ENCODE results near the gene POMGNT1.
"Not testable (repeated sequence)": the region's sequence is repeated elsewhere in the genome, so short reads cannot be mapped to it uniquely, and the experiment has no call there.

POMGNT1 gene

DNA sequence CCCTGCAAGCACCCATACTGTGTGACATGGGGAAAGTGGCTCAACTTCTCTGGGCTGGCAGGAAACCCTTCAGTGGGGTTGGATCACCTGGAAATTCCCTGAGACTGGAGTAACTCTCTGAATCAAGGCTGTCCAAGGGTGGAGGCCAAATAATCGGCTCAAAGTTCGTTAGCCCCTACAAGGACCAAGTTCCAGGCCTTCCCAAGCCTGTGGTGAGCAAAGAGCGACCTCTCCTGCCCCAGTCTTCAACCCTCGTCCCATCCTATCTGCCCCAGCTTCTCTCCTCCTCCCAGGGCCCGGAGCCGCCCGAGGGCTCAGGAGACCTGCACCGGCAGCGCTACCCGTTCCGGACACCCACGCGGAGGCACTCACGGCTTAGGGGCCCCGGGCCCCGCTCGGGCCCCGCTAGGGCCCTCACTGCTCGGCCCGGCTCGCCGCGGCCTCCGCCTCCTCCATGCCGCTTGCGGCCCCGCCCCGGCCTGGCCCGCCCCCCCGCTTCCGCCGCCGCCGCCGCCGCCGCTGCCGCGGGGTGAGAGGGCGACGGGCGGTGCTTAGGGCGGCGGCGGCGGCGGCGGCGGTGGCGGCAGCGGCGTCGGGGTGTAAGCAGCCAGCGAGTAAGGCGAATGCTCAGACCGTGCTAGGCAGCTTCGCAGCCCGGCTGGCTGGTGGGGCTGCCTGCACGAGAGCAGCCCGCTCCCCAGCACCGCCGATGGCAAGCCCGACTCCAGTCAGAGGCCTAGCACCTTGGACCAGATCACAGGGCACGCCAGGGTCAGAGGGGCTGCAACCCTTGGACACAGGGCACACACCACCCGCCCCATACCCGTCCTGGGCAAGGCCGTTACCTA lies at the start of gene POMGNT1:
POMGNT1 (minus strand) TSS at position 471 of the 848 bp plus-strand sequence. CDS start 613 bp downstream, outside the sequence.
- DNase-seq: peak; percentile 76

- DNase-seq: peak; percentile 92
Measured at GRCh38 chr1:46247436-46248121, 49.3 kb upstream of the POMGNT1 start, which contains the start of gene RAD54L. Gene RAD54L, plus strand, starts transcription at chr1:46247763. Its CDS starts 643 bp downstream, at chr1:46248406.

DNA sequence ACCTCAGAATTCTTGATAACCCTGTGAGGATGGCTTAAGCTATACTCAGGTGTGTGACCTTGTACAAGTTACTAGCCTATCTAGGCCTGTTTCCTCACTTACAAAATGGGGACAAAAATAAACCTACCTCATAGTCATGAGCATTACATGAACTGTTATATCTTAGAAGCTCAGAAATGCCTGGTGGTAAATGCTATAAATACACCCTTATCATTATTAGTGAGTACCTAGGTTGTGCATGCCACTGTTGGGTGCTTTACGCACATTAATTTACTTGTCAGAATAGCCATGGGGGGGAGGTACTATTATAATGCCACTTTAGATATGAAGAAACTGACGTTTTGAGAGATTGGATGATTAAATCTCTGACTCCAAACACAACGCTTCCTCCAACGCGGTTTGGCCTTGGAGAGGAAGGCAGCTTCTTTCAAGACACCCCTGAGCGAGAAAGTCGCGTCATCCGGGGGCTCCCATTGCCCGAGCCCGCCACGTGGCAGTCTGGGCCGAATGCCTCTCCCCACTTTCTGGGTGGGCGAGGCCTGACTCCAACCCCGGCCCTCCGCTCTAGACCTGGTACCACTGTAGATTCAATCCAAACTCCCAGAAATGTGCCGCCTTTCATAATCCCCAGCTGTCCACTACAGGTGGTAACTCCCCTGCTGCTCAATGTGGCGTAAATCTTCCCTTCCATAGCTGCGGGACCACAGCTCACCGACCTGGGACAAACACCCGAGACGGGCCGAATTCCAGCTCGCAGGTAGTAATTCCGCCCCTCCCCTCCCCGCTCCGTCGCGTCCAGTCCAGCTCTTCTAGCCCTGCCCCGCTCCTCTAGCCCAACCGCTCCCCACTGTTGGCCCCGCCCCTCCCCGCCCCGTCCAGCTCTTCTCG lies 48.6 kb upstream of the POMGNT1 start:
- no peak for DNase-seq

GRCh38 chr1:46246136-46246535 lies 47.9 kb upstream of the POMGNT1 start:
- DNase-seq: not testable (repeated sequence)

GRCh38 chr1:46244656-46245371 lies 46.6 kb upstream of the POMGNT1 start:
- DNase-seq: no peak

- DNase-seq: not testable (repeated sequence)
Measured at GRCh38 chr1:46243831-46244230, 45.6 kb upstream of the POMGNT1 start.

DNA sequence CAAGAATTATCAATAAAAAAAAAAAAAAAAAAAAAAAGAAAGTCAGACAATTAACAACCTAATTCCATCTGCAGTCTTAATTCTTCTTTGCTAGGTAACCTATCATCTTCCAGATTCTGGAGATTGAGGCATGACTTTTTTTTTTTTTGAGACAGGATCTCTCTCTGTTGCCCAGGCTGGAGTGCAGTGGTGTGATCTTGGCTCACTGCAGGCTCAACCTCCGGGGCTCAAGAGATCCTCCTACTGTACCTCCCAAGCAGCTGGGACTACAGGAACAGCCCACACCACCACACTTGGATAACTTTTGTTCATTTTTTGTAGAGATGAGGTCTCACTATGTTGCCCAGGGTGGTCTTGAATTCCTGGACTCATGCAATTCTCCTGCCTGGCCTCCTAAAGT lies 44.7 kb upstream of the POMGNT1 start:
- no peak for DNase-seq

- DNase-seq: not testable (repeated sequence)
Measured at GRCh38 chr1:46241733-46242132, 43.5 kb upstream of the POMGNT1 start.

GRCh38 chr1:46238865-46239264 lies 40.6 kb upstream of the POMGNT1 start:
- DNase-seq: not testable (repeated sequence)

DNA sequence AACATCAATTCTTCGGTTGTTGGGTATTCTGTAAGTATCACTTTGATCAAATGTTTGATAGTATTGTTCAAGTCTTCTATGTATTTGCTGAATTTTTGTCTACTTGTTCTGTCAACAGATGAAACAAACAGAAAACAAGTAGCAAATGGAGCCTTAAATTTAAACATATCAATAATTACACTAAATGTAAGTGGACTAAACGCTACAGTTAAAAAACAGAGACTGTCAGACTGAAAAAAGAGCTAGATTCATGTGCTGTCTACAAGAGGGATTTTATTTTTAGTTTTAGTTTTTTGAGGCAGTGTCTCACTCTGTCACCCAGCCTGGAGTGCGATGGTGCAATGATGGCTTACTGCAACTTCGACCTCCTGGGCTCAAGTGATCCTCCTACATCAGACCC lies 38.6 kb upstream of the POMGNT1 start:
- DNase-seq: no peak

DNA sequence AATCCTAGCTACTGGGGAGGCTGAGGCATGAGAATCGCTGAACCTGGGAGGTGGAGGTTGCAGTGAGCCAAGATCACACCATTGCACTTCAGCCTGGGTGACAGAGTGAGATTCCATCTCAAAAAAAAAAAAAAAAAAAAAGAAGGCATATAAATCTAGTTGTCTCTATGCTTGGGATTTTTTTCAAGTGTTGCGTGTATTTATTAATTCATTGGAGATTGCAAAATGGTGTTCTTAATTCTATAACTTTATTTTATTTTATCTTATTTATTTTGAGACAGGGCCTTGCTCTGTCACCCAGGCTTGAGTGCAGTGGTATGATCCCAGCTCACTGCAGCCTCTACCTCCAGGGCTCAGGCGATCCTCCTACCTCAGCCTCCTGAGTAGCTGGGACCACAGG lies 33.0 kb upstream of the POMGNT1 start:
- not testable (repeated sequence) for DNase-seq

- no peak for DNase-seq
Measured at GRCh38 chr1:46224966-46225365, 26.7 kb upstream of the POMGNT1 start.

DNA sequence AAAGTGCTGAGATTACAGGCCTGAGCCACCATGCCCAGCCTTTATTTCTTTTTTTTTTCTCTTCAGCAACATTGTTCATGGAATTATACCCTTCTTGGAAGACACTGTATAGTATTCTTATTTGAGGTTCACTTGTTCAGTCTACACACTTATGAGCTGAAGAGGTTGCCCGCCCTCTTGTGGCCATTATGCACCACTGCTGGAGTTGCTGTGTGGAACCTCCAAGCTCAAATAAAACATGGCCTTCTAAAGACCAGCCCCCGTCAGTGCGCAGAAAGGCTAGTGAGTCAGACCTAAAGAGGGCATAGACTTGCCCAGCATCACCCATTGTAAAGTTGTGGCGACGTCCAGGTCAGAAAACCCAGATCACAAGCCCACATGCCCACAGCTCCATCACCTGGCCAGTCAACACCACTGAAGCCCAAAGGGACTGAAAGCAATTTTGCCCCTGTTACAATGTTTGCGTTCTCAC lies 25.3 kb upstream of the POMGNT1 start:
- DNase-seq: peak; percentile 16

DNA sequence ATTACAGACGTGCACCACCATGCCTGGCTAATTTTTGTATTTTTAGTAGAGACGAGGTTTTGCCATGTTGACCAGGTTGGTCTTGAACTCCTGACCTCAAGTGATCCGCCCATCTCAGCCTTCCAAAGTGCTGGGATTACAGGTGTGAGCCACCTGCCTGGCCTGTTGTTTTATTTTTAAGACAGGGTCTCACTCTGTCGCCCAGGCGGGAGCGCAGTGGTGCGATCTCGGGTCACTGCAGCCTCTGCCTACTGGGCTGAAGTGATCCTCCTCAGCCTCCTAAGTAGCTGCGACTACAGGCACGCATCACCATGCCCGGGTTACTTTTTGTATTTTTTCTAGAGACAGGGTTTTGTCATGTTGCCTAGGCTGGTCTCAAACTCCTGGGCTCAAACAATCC lies 24.8 kb upstream of the POMGNT1 start:
- DNase-seq: not testable (repeated sequence)

DNA sequence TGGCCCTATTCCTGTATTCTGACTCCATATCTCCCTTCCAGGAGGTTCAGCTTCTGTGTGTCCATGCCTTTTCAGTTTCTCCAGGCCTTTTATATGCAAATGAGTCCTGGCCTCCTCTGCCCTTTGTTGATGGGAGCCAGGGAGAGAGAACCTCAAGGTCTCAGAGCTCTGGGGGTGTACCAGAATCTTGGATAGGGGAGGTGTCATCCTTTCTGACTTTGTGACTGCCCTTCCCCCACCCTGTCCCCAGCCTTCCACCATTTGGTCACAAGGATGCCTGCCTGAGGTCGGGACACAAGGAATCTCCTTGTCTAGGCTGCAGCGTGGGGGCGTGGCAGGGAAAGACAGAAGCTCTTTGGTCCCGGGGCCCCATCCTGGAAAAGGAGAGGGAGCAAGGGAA lies 23.5 kb upstream of the POMGNT1 start:
- no peak for DNase-seq

DNA sequence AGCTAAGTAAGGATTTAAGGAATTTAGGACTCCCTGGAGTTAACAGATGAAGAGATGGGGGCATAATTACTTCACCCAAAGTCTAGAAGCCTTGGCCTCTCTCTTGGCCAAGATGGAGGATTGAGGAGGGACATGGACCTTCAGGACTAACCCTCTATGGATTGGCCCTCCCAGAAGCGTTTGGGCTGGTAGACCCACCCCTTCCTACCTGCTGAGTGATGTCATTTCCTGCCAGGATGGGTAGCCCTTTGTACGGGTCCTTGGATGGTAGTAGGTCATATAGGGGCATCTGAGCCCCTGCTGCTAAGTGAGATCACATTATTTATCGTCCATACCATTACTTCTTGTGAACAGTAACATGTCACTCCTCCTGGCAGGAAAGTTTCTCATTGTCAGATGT lies 22.6 kb upstream of the POMGNT1 start:
- DNase-seq: no peak

DNA sequence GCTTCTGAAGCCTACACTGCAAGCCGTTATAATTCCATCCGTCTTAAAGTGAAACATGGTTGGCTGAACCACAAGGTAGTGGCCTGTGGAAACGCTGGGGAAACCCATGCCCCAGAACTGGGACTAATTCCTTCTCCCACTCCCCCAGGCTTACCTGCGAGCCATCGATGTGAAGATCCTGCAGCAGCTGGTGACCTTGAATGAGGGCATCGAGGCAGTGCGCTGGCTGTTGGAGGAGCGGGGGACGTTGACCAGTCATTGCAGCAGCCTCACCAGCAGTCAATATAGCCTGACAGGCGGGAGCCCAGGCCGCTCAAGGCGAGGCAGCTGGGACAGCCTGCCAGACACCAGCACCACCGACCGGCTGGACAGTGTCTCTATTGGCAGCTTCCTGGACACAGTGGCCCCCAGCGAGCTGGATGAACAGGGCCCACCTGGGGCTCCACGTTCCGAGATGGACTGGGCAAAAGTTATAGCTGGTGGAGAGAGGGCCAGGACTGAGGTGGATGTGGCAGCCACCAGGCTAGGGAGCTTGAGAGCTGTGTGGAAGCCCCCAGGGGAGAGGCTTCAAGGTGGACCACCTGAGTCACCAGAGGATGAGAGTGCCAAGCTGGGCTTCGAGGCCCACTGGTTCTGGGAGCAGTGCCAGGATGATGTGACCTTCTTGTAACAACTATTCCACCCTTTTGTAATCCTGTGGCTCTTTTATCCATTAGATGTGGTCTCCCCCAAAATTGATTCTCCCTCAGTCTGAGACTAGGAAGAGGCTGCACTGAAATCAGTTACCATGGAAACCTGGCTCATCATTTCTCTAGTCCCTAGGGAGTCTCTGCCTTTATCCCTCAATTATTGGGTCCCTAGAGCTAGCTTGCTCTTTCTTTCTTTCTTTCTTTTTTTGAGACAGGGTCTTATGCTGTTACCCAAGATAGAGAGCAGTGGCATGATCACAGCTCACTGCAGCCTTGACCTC lies 21.6 kb upstream of the POMGNT1 start:
- DNase-seq: no peak

GRCh38 chr1:46218443-46218842 lies 20.2 kb upstream of the POMGNT1 start:
- no peak for DNase-seq

GRCh38 chr1:46215504-46215903 lies 17.3 kb upstream of the POMGNT1 start:
- DNase-seq: no peak

DNA sequence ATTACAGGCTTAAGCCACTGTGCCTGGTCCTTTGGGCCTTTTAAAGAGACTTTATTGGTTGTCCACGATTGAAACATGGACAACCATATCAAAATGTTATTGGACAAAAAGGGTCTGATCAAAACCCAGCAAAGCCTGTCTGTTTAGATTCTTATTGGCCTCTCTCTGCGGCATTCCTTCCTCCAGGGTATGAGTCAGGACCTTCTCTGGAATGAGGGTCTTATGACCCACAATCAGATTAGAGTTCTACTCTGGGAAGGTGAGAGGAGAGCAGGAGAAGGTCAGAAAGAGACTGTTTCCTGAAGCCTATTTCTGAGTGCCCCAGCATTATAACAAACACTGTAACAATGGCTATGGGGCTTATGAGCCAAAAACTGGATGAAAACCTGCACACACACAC lies 12.8 kb upstream of the POMGNT1 start:
- no peak for DNase-seq

DNA sequence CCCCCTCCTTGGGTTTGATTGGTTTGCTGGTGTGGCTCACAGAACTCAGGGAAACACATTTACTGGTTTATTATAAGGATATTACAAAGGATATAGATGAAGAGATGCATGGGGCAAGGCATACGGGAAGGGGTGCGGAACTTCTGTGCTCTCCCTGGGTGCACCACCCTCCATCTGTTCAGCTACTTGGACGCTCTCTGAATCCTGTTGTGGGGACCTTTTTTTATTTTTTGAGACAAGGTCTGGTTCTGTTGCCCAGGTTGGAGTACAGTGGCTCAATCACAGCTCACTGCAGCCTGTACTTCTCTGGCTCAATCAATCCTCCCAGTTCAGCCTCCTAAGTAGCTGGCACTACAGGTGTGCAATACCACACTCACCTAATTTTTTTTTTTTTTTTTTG lies 12.3 kb upstream of the POMGNT1 start:
- no peak for DNase-seq

Data from activated effector memory CD4-positive, alpha-beta T cell treated with Interleukin-2 at 50 U/mL for 16 hours (primary cell).